DOHH2 (cell line): ENCODE data around the gene NPHP1.

Experiments
- CTCF ChIP-seq: fragments of 200-600 bp; sonication (generic); IDR thresholded peaks from one replicate; pipeline ENCODE4 v1.5.1; 2014; ENCODE audit warnings: antibody characterized with exemption, mild to moderate bottlenecking, low read depth, low read length; ENCODE audit not compliant: poor library complexity, severe bottlenecking
- EZH2phosphoT487 ChIP-seq: fragments of 200-600 bp; sonication (generic); IDR thresholded peaks from 2 replicates; pipeline ENCODE4 v1.6.1; 2017; ENCODE audit warnings: borderline replicate concordance, mild to moderate bottlenecking, antibody characterized with exemption, low read length, moderate library complexity, mixed read lengths

GRCh38 chr2:110216803-110217202 lies 12.0 kb upstream of the NPHP1 start:
- TF ChIP-seq CTCF (no peak), EZH2phosphoT487 (no peak)
